ENCODE measurements around the gene DLG2. TPM values are rescaled to one million over a fixed set of nuclear protein-coding genes. Genes with fewer than 3 reads are reported as not detected.

Gene DLG2
- total RNA-seq, 1 donor from 2014 or later, result 174 TPM

DNA sequence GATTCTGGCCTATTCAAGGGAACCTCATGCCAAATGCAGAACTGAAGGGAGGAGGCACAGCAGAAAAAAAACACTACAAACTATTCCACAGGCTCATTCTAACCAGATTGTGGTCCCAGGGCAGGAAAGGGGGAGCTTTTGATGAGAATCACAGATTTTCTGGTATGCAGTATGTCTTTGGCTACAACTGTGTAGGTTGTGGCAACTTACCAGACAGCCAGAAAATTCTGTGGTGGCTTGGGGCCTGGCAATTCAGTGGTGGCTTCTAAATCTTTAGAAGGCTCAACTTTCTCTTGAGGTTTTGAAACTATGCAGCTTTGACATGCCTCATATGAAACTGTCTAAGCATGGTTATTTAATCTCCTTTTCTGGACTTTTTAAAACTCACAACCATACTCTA, 1490.2 kb downstream of the DLG2 start:
- FAIRE-seq (no peak), DNase-seq (ENCODE audit: low spot score in 2 of 2) (no peak)

DNA sequence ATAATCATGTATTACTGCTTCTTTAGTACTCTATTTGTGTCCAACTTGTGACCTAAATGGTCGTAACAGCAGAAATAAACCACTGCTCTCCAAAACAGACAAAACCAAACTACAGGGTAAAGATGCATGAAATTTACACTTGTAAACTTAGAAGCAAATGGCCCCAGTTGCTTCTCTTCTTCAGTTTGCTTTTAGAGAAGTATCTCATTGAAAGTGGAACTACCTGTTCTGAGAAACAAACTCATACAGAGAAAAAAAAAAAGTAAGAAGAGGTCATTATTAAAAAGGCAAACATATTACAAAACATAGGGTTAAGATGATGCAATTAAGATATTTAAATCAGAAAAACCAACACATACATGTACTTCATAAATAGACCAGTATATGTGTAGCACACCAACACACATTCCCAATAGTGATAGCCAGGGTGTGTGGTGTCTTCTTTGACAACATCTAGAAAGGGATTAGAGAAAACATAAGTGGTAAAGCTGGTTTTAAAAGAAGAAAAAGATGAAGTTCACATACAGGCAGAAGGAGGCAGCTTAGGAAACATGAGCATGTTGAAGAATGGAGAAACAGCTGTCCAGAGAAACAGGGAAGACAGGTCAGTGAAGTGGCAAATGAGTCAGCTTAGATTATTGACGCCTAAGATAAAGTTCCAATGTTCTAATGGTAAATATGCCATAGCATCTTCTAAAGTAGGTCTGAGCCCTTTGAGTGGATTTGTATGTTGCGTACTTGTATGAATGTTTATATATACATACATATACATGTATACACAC, 1496.3 kb downstream of the DLG2 start:
- no peak for FAIRE-seq
- DNase-seq (ENCODE audit: low spot score in 2 of 2), result no peak

DNA sequence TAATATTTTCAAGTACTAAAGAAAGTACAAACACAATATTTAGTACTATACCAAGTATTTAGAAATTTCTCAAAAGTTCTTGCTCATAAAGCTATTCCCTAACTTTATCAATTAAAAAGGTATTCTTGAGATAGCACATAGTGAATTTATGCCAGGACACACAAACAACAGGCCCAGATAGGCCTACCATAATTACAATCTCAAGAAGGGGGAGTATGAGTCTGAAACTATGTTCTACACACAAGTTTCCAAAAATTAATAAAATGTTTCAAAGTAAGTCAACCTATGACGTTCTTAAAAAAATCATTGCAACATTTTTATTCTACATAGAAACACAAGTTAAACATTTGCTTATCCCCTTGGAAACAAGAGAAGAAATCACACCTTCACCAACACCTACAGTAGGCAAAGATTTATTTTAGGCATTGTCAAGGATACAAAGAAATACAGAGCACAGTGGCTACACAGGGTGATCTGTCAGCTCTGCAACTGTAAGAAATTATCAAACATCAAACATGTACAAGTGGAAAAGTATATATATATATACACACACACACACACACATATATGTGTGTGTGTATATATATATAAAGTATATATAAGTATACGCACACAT, 1497.1 kb downstream of the DLG2 start:
- DNase-seq (ENCODE audit: low spot score in 2 of 2) (no peak), FAIRE-seq (no peak)

DNA sequence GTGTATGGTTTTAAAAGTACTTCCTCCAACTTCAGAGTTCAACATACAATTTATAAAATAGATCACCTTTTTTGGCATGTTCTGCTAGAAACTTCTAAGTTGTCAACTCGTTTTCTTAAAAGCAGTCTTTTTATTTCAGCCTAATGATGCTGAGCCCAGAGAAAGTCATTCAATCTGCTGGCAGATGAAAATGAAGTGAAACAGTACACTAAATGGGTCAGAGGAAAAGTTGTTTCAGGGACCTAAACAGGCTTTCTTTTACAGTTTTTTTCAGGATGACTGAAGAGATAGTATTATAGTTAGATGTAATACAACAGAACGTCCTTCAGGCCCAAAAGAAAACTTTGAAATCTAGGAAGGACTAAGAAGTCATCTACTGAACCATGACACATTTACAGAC, 1498.3 kb downstream of the DLG2 start:
- DNase-seq (ENCODE audit: low spot score in 2 of 2) (no peak), FAIRE-seq (no peak)

DNA sequence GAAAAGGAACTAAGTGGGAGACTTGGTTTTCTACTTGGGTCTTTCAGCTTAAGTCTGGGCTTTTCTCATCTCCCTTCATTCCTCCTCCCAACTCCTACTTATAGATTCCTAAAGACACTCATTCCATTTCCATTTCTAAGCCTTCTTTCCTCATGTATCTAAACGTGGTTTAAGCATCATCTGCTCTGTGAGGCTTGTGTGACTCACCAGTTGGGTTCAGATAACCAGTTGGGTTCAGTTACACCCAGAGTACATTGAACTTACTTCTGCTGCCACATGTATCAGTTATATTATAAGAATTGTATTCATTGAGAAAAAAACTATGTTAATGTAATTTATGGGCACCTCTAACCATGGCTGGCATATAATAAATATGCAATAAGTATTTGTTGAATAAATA, 1509.8 kb downstream of the DLG2 start:
- no peak for FAIRE-seq
- no peak for DNase-seq (ENCODE audit: low spot score in 2 of 2)

DNA sequence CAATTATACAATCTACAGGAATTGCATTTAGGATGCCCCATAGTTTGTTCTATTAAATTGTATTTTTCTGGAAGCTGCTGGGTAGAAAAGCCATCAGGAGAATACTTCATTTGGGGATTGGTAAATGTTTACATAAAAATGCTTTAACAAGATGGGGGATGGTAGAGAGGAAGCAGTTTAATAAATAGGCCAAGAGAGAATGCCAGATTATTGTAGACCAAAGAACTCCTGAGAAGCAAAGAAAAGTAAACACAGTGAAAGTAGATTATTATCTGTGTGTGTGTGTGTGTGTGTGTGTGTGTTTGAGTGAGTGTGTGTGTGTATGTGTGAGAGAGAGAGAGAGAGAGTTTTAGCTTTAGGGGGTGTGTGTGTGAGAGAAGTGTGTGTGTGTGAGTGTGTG, 1520.6 kb downstream of the DLG2 start:
- DNase-seq (ENCODE audit: low spot score in 2 of 2) (no peak), FAIRE-seq (no peak)

DNA sequence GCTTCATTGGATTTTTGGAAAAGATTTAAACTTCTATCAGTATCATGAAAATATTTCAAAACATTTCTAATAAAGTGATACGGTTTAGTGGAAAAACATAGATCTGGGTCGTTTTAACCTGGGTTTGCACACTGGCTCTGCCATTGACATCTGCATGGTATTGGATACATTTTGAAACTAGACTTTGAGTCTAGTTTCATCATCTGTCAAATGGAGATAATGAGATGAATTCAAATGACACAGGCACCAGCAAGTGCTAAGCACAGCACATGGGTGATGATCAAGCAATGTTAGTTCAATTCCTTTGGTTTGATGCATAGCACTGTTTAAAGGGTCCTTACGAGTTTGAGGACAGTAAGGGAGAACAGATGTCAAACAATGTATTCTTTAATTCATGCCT, 1522.0 kb downstream of the DLG2 start:
- no peak for DNase-seq (ENCODE audit: low spot score in 2 of 2)
- no peak for FAIRE-seq

DNA sequence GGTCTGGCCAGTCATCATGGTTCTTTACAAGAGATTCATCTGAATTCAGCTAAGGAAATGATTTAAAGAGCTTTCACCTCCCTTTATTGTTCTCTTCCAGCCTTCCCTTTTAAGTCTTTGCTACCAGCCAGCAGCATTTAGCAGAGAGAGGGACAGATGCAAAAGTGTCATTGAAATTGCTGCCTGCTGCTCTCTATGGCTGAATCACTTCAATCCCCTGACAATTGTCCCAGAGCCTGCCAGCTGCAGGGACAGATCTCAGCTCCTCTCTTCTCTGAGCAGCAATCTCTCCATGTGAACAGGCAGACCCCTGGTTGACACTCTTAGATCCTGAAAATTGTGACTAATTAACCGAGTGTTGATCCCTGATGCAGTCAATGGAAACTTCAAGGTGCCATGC, 1524.0 kb downstream of the DLG2 start:
- no peak for FAIRE-seq
- DNase-seq (ENCODE audit: low spot score in 2 of 2), result no peak

DNA sequence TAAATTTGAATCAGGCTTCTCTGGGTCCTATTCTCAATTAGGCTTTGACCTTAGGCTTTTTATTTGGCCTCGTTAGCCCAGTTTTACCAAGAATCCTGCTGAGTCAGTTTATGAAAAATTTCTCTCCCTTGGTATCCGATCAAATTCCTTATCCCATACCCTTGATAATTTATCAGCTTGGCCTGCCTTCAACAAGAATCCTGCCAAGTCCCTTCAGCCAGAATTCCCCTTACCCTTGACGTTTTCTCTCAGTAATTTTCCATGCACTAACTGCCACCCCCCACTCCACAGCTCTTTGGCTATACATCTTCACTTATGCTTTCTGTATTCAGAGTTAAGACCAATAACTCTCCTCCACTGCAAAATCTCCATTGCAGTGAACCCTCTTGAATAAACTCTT, 1530.0 kb downstream of the DLG2 start:
- DNase-seq (ENCODE audit: low spot score in 2 of 2), result no peak
- FAIRE-seq, result no peak

DNA sequence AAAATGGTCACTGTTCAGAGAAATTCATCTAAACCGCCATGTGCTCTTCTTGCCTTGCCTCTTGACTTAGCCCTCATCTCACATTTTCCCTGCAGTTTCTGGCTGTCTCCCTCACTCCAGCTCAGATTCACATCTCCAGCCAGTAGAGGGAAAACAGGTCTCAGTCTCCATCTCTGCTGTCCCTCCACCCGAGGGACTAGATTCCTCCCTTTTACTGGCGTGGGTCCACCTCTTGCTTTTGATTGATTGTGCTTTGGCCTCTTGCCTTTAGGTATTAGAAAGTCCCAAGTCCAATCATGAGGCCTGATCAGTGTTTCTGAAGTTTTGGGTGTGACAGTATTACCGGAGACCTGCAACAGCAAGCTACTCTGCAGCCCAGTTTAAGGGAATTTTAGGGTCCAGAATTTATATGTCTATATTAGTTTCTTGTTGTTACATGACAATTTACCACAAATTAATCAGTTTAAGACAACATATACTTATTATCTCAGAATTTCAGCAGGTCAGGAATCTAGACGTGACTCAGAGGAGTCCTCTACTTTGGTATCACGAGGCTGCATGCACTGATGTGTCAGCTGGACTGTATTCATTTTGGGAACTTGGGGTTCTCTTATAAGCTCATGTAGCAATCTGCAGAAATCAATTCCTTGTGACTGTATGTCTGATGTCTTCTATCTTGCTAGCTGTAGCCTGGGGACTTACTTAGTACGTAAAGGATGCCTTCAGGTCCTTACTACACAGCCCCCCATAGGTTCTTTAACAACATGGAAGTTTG, 1535.7 kb downstream of the DLG2 start:
- DNase-seq (ENCODE audit: low spot score in 2 of 2) (no peak), FAIRE-seq (no peak)

DNA sequence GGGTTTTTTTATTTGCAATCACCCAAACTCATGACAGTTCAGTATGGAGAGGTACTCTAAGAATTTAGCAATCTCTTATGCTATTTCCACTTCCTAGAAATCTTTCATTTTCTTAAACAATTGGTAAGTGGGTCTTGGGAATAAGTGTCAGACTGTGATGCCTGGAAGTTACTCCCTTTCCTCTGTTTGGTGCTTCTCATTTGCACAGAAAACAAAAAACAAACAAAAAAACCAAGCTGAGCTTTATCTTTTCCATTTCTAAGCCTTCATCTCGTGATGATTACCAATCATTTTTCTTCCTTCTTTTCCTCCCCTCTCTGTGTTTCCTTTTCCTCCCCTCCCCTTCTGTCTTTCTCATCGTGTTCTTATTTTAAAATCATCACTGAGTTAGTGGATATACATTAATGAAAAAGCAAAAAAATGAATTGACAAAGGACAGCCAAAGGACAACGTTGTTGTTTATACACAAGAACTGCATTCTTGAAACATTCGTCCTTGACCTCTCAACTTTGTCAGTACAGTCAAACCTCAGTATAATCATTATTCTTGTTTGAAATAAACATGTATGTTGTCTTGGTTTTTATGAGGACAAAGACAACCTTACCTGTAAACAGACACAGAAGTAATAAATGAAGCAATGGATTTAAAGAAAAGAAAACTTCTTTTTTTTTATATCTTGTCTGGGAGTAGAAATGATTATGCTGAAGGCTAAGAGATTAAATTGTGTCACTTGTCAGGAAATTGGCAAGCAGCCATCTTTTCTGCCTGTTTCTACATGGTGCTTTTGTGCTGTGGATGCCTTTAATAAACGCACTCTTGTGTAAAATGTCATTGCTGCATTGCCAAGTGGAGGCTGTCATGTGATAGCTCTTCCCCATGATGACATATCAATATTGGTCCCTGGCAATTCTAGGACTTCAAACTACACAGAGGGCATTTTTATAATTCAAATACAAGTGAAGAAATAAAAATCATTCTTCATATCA, 1537.8 kb downstream of the DLG2 start:
- FAIRE-seq (peak; percentile 94), DNase-seq (ENCODE audit: low spot score in 2 of 2) (peak; percentile 23 to 30)

DNA sequence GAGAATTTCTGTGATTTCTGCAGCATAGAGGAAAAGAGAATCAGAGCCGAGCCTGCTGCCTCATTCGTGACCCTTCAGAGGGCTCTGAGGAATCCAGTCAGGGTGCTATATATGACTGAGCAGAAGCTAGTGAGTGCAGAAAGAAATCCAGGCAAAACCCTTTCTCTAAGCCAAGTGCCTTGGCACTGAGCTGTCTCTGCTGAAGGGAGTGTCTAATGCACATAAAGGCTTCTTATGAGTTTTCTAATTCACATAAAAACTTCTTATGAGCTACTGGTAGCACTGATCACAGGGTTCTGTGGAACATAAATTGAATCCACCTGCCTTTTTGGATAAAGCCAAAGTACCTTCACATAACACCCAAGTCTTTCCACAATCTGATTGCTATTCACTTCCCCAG, 1555.3 kb downstream of the DLG2 start:
- DNase-seq (ENCODE audit: low spot score in 2 of 2) (no peak), FAIRE-seq (no peak)

DNA sequence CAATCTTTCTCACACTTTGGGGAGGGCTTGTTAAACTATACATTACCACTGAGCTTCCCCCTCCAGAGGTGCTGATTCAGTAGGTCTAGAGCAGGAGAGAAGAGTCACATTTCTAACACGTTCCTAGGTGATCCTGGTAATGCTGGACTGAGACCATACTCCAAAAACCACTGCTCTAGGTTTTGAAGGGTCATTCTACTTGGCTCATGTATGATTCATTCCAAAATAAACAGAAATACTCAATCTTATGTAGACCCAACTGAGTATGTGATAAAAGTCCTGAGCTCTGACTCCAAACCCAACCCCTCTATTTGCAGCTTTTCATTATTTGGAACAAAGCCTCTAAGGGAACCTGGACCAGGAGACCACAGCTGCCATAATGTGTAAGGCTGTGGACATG, 1558.1 kb downstream of the DLG2 start:
- FAIRE-seq, result no peak
- no peak for DNase-seq (ENCODE audit: low spot score in 2 of 2)

DNA sequence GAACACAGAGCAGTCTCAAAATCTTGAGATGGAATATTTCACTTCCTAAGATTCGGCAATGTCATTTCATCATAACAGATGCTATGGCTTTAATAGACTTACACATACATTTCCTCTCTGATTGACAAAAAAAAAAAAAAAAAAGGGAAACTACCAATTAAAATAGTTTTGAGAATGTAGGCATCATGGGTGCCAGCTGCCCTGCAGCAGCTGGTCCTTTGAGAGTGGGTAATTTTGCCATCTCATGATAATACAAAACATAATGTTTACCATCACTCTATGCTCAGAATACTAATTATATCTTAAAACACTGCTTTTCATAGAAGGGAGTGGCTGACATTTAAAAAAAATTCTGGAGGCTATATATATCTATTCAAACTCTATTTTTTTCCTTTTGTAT, 1565.4 kb downstream of the DLG2 start:
- no peak for FAIRE-seq
- DNase-seq (ENCODE audit: low spot score in 2 of 2), result no peak

DNA sequence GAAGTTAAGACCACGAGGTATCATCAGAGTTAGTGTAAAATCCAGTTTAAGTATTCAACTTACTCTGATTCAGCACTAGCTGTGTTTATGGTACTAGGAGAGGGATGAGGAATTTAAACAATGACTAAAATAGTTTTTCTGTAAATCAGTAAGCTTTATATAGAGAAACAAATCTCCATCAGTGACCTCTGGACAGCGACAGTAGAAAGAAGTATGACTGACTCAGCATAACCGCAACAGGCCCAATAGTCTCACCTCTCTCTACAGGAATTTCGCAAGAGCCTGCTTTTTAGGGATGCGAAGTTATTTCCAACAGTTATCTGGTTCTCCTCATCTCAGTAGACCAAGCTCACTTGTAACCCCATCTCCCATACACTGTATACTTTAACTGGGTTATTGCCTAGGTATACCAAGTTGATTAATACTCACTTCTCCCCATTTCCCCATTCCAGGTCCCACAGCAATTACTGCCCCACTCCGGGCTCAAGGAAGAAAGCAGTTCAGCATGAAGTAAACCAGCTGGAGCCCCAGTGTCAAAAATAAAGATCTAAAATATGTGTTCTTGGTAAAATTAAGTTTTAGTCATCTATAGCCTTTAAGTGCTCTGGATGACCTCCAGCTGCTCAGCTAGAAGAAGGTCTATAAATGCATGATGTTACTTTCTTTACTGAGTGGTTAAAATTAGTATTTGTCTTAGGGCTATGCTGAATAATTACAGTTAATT, 1570.3 kb downstream of the DLG2 start:
- DNase-seq (ENCODE audit: low spot score in 2 of 2) (no peak), FAIRE-seq (no peak)

DNA sequence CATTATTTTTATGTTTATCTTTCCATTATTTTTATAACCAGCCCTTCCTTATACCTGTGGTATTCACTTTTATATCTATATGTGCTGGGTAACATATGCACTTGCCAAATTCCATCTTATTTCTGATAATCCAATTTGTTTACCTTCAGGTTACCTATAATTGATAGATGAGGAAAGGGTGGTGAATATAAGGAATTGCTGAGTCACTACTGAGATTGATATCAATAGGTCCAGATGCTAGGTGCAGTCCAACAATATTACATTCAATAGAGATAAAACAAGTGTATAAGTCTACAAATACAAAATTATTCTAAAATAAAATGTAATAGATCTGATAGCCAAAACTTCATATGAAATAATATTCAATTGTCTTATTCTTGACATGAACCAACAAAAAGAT, 1582.0 kb downstream of the DLG2 start:
- DNase-seq (ENCODE audit: low spot score in 2 of 2), result no peak
- no peak for FAIRE-seq

DNA sequence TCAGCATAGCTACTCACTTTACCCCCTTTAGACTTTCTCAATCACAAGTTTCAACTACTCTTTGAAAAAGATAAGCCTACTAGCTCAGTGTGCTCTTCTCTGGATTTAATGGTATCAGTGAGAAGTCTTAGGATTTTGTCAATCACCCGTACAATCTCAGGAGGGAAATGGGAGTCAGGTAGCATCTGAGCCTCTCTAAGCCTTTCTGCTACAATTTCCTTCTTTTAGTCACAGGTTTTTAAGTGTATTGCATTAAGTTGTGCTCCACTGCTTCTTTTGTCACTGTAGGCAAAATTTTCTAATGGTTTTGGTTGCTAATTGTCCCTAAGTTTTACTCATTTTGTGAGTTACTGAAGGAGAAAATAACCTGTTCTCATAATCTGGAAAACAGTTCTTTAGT, 1582.4 kb downstream of the DLG2 start:
- DNase-seq (ENCODE audit: low spot score in 2 of 2), result no peak
- FAIRE-seq, result no peak

DNA sequence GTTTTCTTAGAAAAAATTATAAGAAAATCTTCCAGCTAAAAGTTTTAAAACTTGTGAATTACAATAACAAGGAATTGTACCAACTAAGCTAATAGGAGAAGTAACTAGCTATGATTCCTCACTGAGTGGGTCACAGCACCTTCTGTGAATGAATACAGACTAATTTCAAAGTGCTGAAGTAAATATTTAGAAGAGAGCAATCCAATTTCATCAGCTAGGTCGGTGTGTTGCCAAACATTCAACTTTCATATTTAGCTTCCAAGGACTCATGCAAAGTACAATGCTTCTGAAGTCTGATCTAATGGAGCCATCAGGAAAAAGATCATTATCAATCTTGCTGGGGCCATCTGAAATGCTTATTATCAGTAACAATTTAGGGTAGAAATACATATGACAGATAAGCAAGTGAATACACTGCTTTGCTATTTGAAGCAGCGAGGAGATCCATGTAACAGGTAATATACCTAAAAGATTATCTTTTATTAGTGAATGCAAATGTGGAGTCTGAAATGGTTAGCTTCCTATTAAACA, 1590.4 kb downstream of the DLG2 start:
- no peak for FAIRE-seq
- no peak for DNase-seq (ENCODE audit: low spot score in 2 of 2)

DNA sequence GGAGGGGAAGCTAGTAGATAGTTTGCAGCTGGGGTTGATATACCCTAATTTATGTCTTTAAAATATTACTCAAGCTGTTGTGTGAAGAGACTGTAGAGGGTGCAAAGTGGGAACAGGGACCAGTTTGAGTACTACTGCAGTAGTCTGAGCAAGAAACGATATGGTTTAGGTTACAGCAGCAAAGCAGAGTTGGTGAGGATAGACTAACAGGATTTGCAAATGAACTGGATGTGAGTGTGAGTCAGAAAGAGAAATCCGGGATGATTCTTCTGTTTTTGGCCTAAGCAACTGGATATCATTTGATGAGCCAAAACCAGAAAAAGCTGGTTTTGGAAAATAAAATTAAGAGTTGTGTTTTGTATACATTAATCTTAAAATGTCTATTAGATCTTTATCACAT, 1591.5 kb downstream of the DLG2 start:
- FAIRE-seq, result no peak
- DNase-seq (ENCODE audit: low spot score in 2 of 2), result no peak

DNA sequence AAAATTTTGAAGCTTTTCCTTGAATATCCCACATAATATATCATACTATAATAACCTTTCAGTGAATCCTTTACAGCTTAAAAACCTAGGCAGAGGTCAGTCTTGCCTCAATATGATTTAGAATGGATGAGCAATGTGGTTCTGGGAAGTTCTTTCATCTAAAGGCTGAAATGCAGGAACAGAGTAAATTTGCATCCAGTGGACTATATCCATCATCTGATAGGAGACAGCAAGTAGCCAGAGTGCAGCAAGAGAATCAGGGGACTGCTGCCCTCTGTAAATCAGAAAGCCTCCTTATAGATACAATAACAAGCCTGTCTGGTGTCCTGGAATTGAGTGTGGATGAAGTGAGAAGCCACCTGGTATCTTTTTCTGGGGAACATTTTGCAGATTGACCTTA, 1592.7 kb downstream of the DLG2 start:
- FAIRE-seq, result no peak
- no peak for DNase-seq (ENCODE audit: low spot score in 2 of 2)
